Stimulated activated CD4-positive, alpha-beta T cell treated with anti-CD3 and anti-CD28 coated beads, Interleukin-4, amount 100 ng/mL, for 48 hours (primary cell): ENCODE results near the gene HSF2BP.
"Not testable (repeated sequence)": the region's sequence is repeated elsewhere in the genome, so short reads cannot be mapped to it uniquely, and the experiment has no call there.

Experiments
- DNase-seq, 2 donors: peaks; one replicate each; pipeline ENCODE4 v3.0.0-alpha.2; 2020; ENCODE audit warnings: low read depth in 2 of 2

Gene HSF2BP

GRCh38 chr21:43659136-43660000 lies at the start of gene HSF2BP, which contains the start of gene RRP1B:
Gene HSF2BP (minus strand): TSS chr21:43659488. CDS start chr21:43658096, 1,392 bp downstream.
Gene RRP1B (plus strand): TSS chr21:43659560. CDS start chr21:43659665, 105 bp downstream.
- peak; percentile 75 for DNase-seq

- DNase-seq, result no peak
Measured at GRCh38 chr21:43708745-43709381, 49.6 kb upstream of the HSF2BP start.

- no peak for DNase-seq
Measured at GRCh38 chr21:43707462-43707861, 48.2 kb upstream of the HSF2BP start.

- DNase-seq, result no peak
Measured at GRCh38 chr21:43703035-43703880, 44.0 kb upstream of the HSF2BP start.

DNA sequence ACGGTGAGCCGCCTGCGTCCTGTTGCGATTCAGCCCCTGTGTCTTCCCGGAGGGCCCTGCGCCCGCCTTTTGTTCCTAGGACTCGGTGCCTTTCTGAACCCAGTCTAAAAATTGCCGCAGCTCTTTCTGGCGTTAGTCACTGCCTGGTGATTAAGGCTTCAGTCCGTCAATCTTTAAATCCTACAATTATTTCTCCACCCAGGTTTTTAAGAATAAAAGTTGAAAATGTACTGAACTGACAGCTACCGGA lies 43.4 kb upstream of the HSF2BP start:
- no peak for DNase-seq

DNA sequence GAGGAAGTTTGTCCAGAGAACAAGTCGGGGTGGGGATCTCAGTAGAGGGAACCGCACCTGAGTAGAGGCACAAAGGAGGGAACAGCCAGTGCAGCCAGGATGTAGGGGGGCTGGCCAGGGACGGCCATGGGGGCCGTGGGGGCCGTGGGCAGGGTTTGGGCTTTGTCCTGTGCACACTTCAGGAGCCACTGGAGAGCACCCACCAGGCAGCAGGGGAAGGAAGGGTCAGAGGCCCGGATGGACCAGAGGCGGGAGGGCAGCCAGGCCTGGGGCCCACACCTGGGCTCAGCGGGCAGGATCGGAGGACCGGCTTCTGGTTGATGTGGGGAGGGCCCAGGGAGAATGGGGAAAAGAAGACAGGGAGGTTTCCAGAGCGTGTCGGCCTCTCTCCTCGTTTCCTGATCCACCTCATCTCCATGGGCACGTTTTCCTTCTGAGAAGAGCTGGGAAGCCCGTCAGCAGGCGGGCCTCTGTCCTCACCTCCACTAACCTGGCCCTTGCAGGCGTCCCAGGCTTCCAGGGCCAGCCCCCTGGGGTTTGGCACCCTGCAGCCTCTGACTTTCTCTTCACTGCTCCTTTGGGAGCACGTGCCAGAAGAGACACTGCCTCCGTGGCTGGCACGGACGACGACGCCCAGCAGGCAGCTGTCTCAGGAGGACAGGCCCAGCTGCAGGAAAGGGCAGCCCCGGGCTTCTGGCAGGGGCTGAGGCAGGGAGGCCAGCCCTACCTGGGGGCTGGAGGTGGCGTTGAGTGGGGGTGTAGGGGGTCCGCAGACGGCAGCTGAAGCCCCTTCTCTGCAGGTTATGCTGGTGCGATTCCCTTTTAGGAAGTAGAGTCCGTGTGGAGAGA lies 42.9 kb upstream of the HSF2BP start:
- DNase-seq, result no peak

DNA sequence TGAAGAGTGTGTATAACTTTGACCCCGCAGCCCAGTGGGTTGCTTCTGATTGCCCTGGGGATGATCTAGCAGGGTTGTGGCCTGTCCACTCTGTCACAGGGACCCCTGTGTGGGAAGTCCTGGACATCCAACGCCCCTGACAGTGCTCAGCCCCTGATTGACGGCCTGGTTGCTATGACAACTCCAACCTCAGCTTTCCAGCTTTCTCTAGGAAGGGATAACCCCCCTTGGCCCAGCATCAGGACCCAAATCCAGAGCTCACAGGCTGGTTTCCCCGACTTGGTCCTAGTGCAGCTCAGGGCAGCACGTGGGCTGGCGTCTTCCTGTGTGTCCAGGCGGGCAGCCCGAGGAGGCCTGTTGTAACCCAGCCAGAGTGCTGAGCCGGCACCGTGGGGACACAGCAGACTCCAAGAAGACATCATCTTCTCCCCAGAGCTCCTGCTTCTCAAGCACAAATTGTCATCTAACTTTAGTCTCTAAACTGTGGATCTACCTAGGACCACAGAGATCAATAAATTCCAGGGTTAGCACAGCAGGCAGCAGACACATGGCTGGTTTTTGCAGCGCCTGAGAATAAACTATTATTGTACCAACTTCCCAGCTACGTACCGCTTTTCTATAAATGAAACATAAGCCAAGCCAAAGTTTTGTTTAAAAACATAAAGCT lies 40.8 kb upstream of the HSF2BP start:
- no peak for DNase-seq

DNA sequence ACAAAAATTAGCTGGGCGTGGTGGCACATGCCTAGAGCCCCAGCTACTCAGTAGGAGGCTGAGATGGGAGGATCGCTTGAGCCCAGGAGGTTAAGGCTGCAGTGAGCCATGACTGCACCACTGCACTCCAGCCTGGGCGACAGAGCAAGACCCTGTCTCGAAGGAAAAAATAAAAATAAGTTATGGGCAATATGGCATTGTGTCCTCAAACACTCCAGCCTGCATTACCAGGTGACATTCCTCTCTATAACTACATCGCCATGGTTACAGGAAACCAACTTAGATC lies 40.1 kb upstream of the HSF2BP start:
- not testable (repeated sequence) for DNase-seq

GRCh38 chr21:43697758-43698643 lies 38.7 kb upstream of the HSF2BP start:
- no peak for DNase-seq

- no peak for DNase-seq
Measured at GRCh38 chr21:43696214-43696613, 36.9 kb upstream of the HSF2BP start.

DNA sequence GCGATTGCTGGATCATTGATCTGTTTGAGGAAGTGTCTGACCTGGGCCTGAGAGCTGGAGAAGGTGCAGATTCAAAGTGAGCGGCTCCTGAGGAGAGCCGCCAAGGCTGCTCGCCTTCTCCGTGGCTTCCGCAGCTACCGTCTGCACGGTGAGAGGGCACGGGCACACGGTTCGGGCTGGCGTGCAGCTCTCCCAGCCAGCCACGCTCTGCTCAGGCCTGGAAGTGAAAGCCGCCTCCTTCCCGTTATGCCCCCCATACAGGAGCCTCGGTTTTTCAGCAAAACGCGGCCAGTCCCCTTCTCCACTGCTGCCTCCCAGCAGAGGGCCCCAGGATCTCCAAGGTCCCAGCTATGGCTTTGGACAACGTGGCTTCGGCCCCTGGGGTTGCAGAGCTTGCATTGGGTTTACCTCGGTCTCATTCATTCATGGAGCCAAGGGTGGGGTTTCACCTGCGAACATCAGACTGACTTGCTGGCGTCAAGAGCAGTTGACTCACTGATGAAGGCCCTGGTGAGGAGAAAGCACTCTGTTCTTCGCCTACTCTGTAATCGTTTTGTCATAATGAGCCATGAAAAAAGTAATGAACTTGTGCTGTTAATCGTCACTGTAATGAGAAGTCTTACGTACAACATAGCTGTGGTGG lies 35.3 kb upstream of the HSF2BP start:
- DNase-seq, result no peak

DNA sequence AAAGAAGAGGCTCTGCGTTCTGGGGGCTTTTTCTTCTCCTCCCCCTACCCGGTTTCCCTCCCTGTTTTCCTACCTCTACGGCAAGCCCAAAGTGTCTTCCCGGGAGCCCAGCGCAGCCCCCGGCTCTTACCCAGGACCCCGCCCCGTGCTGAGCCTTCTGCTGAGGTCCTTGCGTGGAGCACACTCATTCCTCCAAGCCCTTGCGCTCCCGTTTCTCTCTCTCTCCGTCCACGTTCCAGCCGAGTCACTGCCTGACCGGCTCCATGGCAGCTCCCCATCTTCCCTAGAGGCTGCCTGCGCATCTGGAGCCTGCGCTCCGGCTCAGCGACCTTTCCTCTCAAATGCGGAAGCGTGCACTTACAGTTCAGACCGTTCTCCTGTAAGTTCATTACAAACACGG lies 34.7 kb upstream of the HSF2BP start:
- no peak for DNase-seq

DNA sequence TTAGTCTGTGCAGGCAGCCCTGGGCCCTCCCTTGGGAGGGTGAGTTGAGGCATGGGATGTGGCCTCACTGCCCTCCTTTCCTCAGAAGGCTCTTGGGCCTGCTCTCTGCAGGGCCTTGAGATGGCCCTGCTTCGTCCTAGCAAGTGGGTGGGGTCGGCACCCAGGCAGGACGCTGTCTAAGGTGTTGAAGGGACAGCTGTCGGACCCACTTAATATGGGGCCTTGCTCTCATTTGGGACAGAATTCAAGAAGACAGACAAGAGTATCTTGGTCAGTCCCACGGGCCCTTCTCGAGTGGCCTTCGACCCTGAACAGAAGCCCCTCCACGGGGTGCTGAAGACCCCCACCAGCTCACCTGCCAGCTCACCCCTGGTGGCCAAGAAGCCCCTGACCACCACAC lies 33.7 kb upstream of the HSF2BP start:
- DNase-seq, result no peak

- no peak for DNase-seq
Measured at GRCh38 chr21:43691801-43692200, 32.5 kb upstream of the HSF2BP start.

DNA sequence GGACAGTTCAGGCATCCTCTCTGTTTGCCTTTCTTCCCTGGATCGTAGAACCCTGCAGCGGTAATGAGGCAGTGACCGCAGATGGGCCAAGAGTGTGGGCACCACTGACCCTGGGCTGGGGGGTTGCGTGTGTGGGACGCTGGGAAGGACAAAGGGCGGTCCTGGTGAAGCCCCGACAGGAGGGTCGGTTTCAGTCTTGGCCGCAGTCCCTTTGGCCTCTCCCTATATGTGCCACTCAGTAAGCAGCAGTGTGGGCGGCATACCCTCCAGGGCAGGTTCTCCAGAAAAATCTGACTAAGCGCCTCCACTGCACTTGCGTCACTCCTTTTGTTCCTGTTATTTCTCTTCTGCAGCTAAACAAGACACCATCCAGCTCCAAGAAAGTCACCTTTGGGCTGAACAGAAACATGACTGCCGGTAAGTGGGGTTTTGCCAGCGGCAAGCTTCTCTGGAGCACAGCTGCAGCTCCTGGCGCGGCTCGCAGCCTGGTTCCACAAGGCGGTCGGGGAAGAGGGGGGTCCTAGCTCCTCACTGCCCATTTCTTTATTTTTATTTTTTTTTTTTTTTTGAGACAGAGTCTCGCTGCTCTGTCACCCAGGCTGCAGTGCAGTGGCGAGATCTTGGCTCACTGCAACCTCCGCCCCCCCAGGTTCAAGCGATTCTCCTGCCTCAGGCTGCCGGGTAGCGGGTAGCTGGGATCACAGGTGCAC lies 32.0 kb upstream of the HSF2BP start:
- no peak for DNase-seq

GRCh38 chr21:43690346-43690745 lies 31.1 kb upstream of the HSF2BP start:
- DNase-seq, result no peak

GRCh38 chr21:43689556-43690337 lies 30.5 kb upstream of the HSF2BP start:
- no peak for DNase-seq

DNA sequence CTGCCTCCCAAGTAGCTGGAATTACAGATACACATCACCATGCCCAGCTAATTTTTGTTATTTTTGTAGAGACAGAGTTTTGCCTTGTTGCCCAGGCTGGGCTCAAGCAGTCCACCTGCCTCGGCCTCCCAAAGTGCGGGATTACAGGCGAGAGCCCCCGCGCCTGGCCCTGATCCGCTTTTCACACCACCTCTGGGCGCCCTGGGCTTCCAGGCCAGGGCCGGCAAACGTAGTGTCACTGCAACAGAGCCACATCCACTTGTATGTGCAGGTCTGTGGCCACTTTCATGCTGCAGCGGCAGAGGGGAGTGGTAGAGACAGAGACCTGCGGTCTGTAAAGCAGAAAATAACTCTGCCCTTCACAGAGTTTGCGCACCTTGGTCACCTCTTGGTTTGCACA lies 29.6 kb upstream of the HSF2BP start:
- no peak for DNase-seq
